ENCODE data around the gene ABCD4. TPM values are rescaled to one million over a fixed set of nuclear protein-coding genes. Genes with fewer than 3 reads are reported as not detected.

Gene ABCD4
- total RNA-seq, 2 experiments from 2014 or later = 46.6 to 74.7 TPM

DNA sequence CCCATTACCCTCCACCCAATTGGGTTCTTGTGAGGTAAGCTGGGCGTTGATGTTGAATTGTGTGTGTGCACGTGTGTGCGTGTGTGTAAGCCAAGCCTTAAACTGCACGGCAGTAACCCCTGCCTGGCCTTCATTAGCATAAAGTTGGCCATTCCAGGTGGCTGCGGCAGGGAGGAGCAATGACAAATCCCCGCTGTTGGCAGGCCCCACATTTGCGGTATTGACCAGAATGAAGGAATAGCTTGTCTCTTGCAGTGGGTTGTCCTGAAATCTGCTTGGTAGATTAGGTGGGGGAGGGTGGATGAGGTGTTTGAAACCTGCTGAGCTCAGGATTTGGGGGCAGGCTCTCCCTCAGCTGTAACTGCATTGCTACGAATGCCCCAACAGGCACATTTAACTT, 56.2 kb downstream of the ABCD4 start:
- Histone ChIP-seq H4K20me1 (ENCODE audit: insufficient read depth, low read length) (no peaks in the 10 kb centered on the region), H3K9me2 (ENCODE audit: insufficient read depth, low read length) (no peaks in the 10 kb centered on the region), H2AFZ (ENCODE audit: low read length) (no peak overlapping the region), H3K27ac (ENCODE audit: low read depth, low read length, poor library complexity, severe bottlenecking) (no peak overlapping the region), H3K4me2 (ENCODE audit: low read length) (no peak overlapping the region), H3K36me3 (ENCODE audit: insufficient read depth, low read length) (no peaks in the 10 kb centered on the region), H3K9me3 (ENCODE audit: low read length) (no peaks in the 10 kb centered on the region), H3K4me1 (ENCODE audit: insufficient read depth, low read length, poor library complexity, severe bottlenecking) (peaks cover 23% of the 10 kb centered on the region), H3K79me2 (ENCODE audit: insufficient read depth, low read depth, low read length) (no peaks in the 10 kb centered on the region), H3K4me3 (ENCODE audit: low read depth, low read length, poor library complexity, severe bottlenecking) (no peak overlapping the region)
- TF ChIP-seq, protein P1, sequence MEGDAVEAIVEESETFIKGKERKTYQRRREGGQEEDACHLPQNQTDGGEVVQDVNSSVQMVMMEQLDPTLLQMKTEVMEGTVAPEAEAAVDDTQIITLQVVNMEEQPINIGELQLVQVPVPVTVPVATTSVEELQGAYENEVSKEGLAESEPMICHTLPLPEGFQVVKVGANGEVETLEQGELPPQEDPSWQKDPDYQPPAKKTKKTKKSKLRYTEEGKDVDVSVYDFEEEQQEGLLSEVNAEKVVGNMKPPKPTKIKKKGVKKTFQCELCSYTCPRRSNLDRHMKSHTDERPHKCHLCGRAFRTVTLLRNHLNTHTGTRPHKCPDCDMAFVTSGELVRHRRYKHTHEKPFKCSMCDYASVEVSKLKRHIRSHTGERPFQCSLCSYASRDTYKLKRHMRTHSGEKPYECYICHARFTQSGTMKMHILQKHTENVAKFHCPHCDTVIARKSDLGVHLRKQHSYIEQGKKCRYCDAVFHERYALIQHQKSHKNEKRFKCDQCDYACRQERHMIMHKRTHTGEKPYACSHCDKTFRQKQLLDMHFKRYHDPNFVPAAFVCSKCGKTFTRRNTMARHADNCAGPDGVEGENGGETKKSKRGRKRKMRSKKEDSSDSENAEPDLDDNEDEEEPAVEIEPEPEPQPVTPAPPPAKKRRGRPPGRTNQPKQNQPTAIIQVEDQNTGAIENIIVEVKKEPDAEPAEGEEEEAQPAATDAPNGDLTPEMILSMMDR (conservative IDR thresholded peaks at IDR 0.05; ENCODE audit: low read length) = no peak
- no peak for TF ChIP-seq EZH2phosphoT487 (IDR thresholded peaks at IDR 0.05; ENCODE audit: borderline replicate concordance, low read depth, low read length)
- ChIA-PET CTCF (ENCODE audit: unreplicated experiment) (no interaction called here), POLR2A (no interaction called here)
- DNase-seq (ENCODE audit: low spot score) = no peak
- no TSS peak for BruUV-seq (replicated peaks)
- intact Hi-C loops (cut with micrococcal nuclease; ENCODE audit: unreplicated experiment) = no loop called here

DNA sequence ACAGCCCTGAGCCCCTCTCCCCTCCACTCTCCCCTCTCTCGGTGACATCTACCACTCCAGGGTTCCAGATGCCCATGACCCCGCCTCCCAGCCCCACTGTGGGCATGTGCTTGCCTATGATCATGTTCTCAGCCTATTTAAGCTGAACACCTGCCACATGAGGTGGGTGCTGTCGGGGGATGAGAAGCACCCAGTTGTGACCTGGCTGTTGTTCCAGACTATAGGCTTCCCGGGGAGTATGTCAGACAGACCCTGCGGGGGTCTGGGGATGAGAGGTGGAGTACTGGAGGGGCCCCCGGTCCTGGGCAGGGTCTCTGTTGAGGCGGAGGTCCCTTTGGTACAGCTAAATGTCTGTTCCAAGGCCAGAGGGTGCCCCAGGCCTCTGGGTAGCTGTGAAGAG, 57.4 kb downstream of the ABCD4 start:
- Histone ChIP-seq H3K27ac (ENCODE audit: low read depth, low read length, poor library complexity, severe bottlenecking) (no peak overlapping the region), H4K20me1 (ENCODE audit: insufficient read depth, low read length) (no peaks in the 10 kb centered on the region), H3K4me2 (ENCODE audit: low read length) (no peak overlapping the region), H3K4me3 (ENCODE audit: low read depth, low read length, poor library complexity, severe bottlenecking) (no peak overlapping the region), H3K9me3 (ENCODE audit: low read length) (no peaks in the 10 kb centered on the region), H3K9me2 (ENCODE audit: insufficient read depth, low read length) (no peaks in the 10 kb centered on the region), H3K4me1 (ENCODE audit: insufficient read depth, low read length, poor library complexity, severe bottlenecking) (peaks cover 19% of the 10 kb centered on the region), H3K36me3 (ENCODE audit: insufficient read depth, low read length) (no peaks in the 10 kb centered on the region), H3K79me2 (ENCODE audit: insufficient read depth, low read depth, low read length) (no peaks in the 10 kb centered on the region), H2AFZ (ENCODE audit: low read length) (no peak overlapping the region)
- DNase-seq (ENCODE audit: low spot score) = no peak
- intact Hi-C loops (cut with micrococcal nuclease; ENCODE audit: unreplicated experiment) = no loop called here
- POLR2A ChIA-PET = no interaction called here
- CTCF ChIA-PET (ENCODE audit: unreplicated experiment) = no interaction called here
- no peak for TF ChIP-seq EZH2phosphoT487 (IDR thresholded peaks at IDR 0.05; ENCODE audit: borderline replicate concordance, low read depth, low read length)
- no TSS peak for BruUV-seq (replicated peaks)

DNA sequence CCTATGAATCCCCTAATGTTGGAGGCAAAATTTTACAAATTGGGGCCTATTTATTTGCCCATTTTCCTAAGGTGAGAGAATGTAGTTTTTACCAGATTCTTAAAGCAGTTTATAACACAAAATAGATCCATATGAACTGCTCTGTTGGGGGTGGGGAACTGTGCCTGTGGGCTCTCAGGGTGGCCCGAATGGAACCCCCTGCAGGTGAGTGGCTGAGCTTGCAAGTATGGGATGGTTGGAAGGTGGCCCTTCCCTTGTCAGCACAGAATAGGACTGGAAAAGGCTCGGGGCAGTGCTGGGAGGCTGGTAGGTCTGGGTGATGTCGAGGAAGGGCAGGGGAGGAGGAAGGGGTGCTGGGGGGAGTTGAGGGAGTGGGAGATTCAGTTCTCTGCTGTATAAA, 58.6 kb downstream of the ABCD4 start:
- H2AFZ ChIP-seq (ENCODE audit: low read length) = no peak overlapping the region
- no peaks in the 10 kb centered on the region for H3K79me2 ChIP-seq (ENCODE audit: insufficient read depth, low read depth, low read length)
- BruUV-seq (replicated peaks) = no TSS peak
- H3K9me3 ChIP-seq (ENCODE audit: low read length) = no peaks in the 10 kb centered on the region
- ChIA-PET CTCF (ENCODE audit: unreplicated experiment) (no interaction called here), POLR2A (no interaction called here)
- intact Hi-C loops (cut with micrococcal nuclease; ENCODE audit: unreplicated experiment) = no loop called here
- H3K4me1 ChIP-seq (ENCODE audit: insufficient read depth, low read length, poor library complexity, severe bottlenecking) = peaks cover 19% of the 10 kb centered on the region
- H3K27ac ChIP-seq (ENCODE audit: low read depth, low read length, poor library complexity, severe bottlenecking) = no peak overlapping the region
- no peaks in the 10 kb centered on the region for H4K20me1 ChIP-seq (ENCODE audit: insufficient read depth, low read length)
- H3K9me2 ChIP-seq (ENCODE audit: insufficient read depth, low read length) = no peaks in the 10 kb centered on the region
- TF ChIP-seq EZH2phosphoT487 (IDR thresholded peaks at IDR 0.05; ENCODE audit: borderline replicate concordance, low read depth, low read length) = no peak
- TF ChIP-seq, protein P1 (conservative IDR thresholded peaks at IDR 0.05; ENCODE audit: low read length) = peak; percentile 45; the same call in 1 of the 2 replicates
- H3K4me2 ChIP-seq (ENCODE audit: low read length) = no peak overlapping the region
- no peak for DNase-seq (ENCODE audit: low spot score)
- H3K36me3 ChIP-seq (ENCODE audit: insufficient read depth, low read length) = no peaks in the 10 kb centered on the region
- H3K4me3 ChIP-seq (ENCODE audit: low read depth, low read length, poor library complexity, severe bottlenecking) = no peak overlapping the region

Measured in OCI-LY7 (cell line).